ENCODE data around the gene LENG8.
"Not testable (repeated sequence)": the region's sequence is repeated elsewhere in the genome, so short reads cannot be mapped to it uniquely, and the experiment has no call there.

LENG8 gene

GRCh38 chr19:54478677-54479266 is 29.8 kb downstream of the LENG8 start:
- no peak for DNase-seq (ENCODE audit: low read depth in 1 of 2, low spot score in 1 of 2)

GRCh38 chr19:54480051-54480450 is 31.1 kb downstream of the LENG8 start:
- no peak for DNase-seq (ENCODE audit: low read depth in 1 of 2, low spot score in 1 of 2)

- DNase-seq (ENCODE audit: low read depth in 1 of 2, low spot score in 1 of 2) = no peak
These were observed 32.4 kb downstream of the LENG8 start for GRCh38 chr19:54481326-54481930.

- DNase-seq (ENCODE audit: low read depth in 1 of 2, low spot score in 1 of 2) = no peak
These were observed 33.9 kb downstream of the LENG8 start for GRCh38 chr19:54482889-54483288.

GRCh38 chr19:54484451-54484850 is 35.5 kb downstream of the LENG8 start:
- DNase-seq (ENCODE audit: low read depth in 1 of 2, low spot score in 1 of 2) = no peak

- DNase-seq (ENCODE audit: low read depth in 1 of 2, low spot score in 1 of 2) = no peak
These were observed 36.9 kb downstream of the LENG8 start for GRCh38 chr19:54485851-54486250.

- DNase-seq (ENCODE audit: low read depth in 1 of 2, low spot score in 1 of 2) = no peak
These were observed 40.3 kb downstream of the LENG8 start for GRCh38 chr19:54489341-54489740.

- DNase-seq (ENCODE audit: low read depth in 1 of 2, low spot score in 1 of 2) = no peak
These were observed 40.8 kb downstream of the LENG8 start for GRCh38 chr19:54489766-54490165.

GRCh38 chr19:54492568-54492967 is 43.6 kb downstream of the LENG8 start:
- no peak for DNase-seq (ENCODE audit: low read depth in 1 of 2, low spot score in 1 of 2)

- not testable (repeated sequence) for DNase-seq (ENCODE audit: low read depth in 1 of 2, low spot score in 1 of 2)
These were observed 44.1 kb downstream of the LENG8 start for GRCh38 chr19:54493056-54493455.

GRCh38 chr19:54493967-54494585 is 45.1 kb downstream of the LENG8 start:
- no peak for DNase-seq (ENCODE audit: low read depth in 1 of 2, low spot score in 1 of 2)

- DNase-seq (ENCODE audit: low read depth in 1 of 2, low spot score in 1 of 2) = not testable (repeated sequence)
These were observed 46.3 kb downstream of the LENG8 start for GRCh38 chr19:54495284-54495683.

GRCh38 chr19:54497747-54498450 is 48.9 kb downstream of the LENG8 start:
- not testable (repeated sequence) for DNase-seq (ENCODE audit: low read depth in 1 of 2, low spot score in 1 of 2)

GRCh38 chr19:54498451-54498772 is 49.4 kb downstream of the LENG8 start:
- not testable (repeated sequence) for DNase-seq (ENCODE audit: low read depth in 1 of 2, low spot score in 1 of 2)

GRCh38 chr19:54502518-54503048 is 53.6 kb downstream of the LENG8 start, which contains the start of gene LAIR2:
TSS of gene LAIR2 (plus strand) at chr19:54502831. CDS start at chr19:54502919, 88 bp downstream.
- DNase-seq (ENCODE audit: low read depth in 1 of 2, low spot score in 1 of 2) = no peak

- not testable (repeated sequence) for DNase-seq (ENCODE audit: low read depth in 1 of 2, low spot score in 1 of 2)
These were observed 56.5 kb downstream of the LENG8 start for GRCh38 chr19:54505542-54505941.

GRCh38 chr19:54506079-54506478 is 57.1 kb downstream of the LENG8 start:
- no peak for DNase-seq (ENCODE audit: low read depth in 1 of 2, low spot score in 1 of 2)

- not testable (repeated sequence) for DNase-seq (ENCODE audit: low read depth in 1 of 2, low spot score in 1 of 2)
These were observed 58.2 kb downstream of the LENG8 start for GRCh38 chr19:54507038-54507717.

- DNase-seq (ENCODE audit: low read depth in 1 of 2, low spot score in 1 of 2) = no peak
These were observed 58.8 kb downstream of the LENG8 start for GRCh38 chr19:54507824-54508223.

GRCh38 chr19:54508487-54508886 is 59.5 kb downstream of the LENG8 start:
- DNase-seq (ENCODE audit: low read depth in 1 of 2, low spot score in 1 of 2) = not testable (repeated sequence)
